GM03348 (cell line): ENCODE data around the gene ASB13.

Experiments
- DNase-seq: peaks from one replicate; pipeline ENCODE4 v3.0.0; 2012; ENCODE audit warnings: low spot score

The ASB13 gene

DNA sequence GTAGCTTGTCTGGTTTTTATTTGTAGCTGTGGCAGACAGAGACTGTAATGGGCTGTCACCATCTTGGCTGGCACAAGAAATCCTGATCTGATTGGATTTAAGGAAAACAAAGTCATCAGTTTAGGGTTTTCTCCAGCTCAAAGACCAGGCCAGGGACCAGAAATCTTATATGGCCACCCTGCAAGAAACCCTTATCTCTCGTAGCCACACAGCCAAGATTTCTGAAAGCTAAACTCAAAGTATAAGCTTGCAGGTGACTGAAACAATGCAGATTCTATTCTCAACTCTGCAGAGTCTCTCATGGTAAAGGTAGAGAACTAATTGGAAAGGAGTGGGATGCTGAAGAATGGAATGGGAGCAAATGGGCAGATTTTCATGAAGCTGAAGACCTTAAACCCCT is 3.2 kb upstream of the ASB13 start:
- DNase-seq, result no peak

DNA sequence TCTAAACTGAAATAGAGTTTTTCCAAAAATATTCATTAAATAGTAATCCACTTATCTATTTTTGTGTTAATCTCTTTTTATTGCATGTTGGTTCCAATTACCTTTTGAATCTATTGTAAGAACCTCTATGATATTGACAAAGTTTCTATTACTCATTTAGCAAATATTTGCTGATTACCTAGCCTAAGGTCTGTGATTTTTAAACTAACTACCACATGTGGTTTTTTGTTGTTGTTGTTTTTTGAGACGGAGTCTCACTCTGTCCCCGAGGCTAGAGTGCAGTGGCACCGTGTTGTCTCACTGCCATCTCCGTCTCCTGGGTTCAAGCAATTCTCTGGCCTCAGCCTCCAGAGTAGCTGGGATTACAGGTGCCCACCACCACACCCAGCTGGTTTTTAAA is 2.0 kb upstream of the ASB13 start:
- DNase-seq, result no peak

DNA sequence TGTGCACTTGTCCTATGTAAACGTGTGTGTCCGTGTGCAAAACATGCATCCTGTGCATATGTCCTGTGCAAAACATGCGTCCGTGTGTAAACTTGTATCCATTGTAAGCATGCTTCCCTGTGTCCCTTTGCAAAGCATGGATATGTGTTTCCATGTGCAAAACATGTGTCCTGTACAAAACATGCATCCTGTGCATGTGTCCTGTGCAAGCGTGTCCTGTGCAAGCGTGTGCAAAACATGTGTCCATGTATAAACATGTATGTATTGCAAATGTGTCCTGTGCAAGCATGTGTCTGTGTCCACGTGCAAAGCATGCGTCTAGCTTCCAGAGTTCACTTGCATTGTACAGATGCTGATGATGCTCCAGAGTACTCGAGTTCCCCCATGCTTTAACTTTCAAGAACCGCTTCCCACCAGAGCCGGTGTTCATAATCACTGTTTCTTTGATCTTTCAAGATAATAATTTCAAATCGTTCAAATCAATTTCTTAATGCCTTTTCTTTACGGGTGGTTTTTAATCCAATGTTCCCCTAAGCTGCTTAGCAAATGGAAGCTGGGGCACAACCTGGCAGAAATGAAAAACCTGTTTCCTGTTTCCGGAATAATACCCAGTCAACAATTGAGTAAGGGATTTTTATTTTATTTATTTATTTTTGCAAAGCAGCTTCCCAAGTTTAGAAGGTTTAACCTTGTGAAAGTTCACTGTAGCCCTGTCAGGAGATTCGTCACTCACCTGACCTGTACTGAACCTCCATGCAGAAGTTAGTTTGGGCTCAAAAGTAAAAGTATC is 641 bp upstream of the ASB13 start:
- DNase-seq, result no peak

DNA sequence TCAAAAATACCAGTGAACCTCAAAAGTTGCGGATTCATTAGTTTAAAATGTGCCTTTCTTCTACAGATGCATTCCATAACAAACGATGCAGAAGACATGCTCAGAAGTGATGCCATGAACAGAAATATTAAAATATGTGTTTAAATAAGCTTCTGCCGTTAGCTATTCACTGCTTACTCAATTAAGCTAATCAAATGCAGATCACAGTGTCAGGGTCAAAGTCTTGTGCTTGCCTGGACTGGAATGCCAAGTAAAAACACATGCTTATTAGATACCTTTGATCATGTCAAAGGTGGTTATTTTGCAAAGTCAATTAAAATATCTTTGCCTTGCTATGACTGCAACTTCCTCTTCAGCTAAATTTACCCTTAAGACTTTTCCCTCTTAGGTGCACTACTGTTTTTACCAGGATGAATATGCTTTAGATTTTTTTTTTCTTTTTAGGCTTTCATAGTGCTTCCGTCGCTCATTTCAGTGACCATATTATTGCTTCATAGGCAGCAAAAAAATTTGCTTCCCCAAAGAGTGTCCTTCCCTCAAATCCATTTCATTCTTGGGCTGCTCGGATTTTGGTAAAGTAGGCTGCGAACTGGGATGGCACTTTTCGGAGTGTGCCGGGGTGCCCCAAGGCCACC is 905 bp downstream of the ASB13 start:
- DNase-seq, result peak; percentile 27

DNA sequence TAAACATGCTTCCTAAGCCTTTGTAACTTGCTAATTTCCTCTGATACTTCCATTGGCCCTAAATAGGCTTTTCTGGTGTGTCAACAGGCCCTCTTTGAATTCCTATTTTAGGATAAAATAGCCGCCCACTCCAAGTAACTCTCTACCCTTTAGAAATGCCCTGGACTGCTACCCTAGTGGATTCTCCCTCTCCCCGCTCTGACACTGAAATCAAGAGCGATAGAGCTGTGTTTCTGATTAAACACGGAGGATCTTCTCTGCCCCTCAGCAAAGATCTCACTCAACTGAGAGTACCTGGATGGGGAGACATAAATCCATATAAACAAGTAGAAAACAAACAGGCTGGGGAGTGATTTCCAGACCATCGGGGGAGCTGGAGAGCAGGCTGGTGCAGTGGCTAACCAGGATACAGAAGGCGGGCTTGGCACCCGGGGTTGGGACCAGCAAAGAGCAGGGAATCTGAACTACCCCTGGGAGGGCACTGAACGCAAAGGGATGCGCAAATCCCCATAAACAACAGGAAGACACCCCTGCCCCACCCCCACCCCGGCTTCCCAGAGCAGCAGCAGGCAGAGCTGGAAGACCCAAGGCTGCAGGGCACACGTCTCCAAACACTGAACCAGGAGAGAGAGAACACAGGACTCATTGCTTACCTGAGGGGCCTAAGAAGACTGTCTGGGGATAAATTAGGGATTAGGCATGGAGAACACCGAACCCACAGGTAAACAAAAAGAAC is 2.5 kb downstream of the ASB13 start:
- DNase-seq, result no peak

DNA sequence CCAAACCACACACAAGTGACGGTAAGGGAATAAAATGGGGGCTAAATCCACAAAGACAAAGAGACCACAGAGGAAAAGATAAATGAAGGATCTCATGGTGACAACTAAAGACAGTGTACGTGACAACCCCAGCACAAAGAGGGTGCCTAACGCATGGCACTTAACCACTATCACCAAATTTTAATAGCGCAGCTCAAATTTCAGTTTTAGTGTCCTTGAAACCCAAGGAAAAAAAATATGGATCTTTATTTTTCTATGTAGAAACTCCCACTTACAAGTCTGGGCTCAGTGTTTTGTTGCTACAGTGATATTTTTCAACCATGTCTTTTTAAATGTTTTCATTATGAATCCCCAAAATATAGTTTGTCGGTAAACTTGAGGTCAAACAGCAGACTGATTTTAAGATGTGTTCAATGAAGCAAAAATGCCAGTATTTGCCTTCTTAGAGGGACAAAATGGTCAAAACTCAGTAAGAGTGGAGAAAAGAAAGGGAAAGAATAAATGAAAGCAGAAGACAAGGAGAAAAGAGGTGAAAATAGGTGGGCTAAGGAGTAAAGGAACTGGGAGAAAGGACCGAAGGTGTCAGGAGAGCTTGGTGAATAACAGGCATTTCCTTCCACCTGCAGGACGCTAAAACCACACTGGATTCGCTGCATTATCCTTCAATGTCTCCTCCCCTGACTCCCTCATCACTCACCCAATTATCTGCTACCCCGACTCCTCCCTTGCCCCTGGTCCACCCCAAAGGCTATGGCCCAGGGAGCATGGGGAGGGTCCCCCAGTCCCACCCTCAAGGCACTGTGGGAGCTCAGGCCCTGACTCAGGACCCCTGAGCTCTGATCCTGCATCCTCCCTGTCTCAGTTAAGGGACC is 3.5 kb downstream of the ASB13 start:
- DNase-seq, result no peak

DNA sequence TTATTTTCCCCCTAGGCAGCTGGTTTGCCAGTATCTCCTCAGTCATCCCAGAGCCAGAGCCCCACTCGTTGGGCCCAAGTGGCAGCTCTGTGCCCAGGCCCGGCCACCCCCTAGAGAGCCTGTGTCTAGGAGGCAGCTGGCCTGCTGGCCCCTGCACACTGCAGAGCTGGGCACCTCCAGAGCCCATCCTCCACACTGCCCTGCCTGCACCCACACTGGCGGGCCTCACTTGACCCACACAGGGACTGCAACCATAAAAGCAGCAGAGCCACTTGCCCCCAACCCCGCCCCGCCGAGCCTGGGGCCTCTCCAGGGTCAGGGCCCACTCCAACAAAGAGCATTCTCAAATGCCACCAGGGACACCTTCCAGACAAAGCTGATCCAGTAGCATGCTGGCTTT is 5.4 kb downstream of the ASB13 start:
- no peak for DNase-seq

DNA sequence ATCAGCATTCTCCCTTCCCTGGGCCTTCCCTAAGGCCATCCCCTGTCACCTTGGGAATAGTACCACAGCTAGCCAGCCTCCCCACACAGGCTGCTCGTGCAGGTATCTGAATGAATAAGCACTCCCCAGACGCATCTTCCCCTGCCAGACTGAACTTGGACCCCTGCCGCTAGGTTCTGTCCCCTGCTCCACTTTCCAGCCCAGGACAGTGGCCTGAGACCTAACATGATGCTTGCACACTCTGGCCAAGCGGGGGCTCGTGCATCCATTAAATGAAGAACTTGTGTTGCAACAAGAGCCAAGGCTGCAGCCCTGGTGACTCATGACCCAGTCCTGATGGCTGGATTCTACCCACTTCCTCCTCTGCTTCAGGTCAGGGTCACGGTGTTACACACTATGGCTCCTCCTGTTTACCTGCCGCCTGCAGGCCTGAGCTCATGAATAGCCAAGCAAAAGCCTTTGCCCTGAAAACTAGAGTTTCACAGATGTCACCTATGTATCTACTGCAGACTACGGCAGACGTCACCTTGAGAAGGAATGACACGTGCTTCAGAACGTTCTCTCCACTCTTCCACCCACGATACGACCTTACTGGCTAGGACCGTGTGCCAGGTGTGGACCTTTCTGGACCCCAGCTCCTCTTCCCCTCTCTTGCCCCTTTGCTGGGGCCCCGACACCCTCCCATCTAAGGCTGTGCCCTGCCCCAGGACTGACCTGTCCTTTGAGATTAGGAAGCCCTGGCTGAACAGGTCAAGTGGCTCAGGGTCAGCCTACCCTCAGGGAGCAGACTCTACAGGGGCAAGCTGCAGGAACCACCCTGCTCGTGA is 6.5 kb downstream of the ASB13 start:
- DNase-seq, result peak; percentile 78

DNA sequence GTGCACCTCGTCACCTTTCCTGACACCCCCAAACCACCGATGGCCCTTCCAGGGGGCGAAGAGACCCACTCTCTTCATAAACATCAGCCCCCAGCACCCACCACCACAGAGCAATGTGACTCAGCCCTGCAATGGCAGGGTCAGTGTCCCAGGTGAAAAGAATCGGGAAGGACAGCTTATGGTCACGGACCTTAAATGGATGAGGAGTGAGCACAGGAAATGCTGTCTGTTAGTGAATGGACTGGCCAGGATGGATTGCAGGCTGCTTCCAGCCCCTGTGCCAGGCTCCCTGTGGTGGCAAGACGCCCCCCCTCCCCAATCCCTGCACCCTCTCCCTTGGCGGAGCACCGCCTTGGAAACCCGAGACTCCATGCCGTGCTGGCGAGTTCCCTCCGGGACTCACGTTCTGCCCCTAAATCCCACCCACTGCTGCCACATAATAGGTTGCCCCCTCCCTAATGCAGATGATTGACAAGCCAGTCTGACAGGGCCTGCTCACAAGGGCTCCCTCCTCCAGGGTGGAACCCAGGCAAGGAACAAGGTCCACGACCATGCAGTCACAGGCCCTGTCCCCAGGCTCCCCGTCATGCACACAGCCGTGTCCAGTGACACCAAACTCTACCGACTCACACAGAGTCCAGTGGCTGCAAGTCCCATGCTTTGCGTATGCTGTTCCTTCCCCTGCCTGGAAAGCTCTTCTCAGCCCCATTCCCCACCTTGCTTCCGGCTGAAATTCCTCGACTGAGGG is 7.3 kb downstream of the ASB13 start:
- DNase-seq, result no peak

DNA sequence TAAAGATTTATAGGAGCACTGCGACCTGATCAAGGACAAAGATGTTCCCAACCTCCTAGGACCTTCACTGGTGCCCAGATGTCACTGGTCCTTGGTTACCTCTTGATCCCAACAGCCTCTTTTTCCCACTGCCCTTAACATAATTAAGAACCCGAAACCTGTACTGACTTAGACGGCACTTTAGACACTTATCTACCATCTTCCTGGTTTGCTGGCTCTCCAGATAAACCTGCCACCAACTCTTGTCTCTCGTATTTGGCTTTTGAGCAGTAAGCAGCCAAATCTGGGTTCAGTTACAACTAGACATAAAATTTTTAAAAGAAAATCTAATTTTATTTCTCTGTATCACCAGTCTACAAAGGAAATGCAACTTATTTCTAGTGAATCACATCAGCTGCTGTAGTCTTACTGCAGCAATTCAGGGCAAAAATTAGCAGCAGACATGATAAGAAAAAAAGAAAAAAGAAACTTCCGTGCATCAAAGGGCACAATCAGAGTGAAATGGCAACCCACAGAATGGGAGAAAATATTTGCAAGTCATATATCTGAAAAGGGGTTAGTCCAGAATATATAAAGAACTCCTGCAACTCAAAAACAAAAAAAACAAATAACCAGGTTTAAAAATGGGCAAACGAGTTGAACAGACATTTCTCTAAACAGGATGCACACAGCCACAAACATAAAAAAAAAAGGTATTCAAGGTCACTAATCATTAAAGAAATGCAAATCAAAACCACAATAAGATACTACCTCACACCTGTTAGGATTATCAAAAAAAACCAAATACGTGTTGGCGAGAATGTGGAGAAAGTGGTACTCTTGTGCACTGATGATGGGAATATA is 9.4 kb downstream of the ASB13 start:
- no peak for DNase-seq

DNA sequence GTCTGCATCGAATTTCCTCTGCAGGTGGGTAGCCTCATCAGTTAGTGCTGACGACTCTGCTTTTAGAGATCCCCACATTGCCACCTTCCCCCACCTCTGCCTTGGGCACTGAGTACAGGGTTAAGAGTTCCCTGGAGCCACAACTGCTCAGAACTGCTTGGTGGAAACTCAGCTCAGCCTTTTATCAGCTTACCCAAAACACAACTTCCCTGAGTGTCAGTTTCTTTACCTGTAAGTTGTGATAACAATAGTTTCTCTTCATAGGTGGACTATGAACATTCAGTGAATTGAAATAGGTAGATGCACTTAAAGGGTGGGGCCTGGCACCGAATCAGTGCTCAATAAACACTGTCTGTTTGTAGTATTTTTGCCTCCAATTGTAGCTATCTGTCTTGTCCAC is 11.3 kb downstream of the ASB13 start:
- no peak for DNase-seq

DNA sequence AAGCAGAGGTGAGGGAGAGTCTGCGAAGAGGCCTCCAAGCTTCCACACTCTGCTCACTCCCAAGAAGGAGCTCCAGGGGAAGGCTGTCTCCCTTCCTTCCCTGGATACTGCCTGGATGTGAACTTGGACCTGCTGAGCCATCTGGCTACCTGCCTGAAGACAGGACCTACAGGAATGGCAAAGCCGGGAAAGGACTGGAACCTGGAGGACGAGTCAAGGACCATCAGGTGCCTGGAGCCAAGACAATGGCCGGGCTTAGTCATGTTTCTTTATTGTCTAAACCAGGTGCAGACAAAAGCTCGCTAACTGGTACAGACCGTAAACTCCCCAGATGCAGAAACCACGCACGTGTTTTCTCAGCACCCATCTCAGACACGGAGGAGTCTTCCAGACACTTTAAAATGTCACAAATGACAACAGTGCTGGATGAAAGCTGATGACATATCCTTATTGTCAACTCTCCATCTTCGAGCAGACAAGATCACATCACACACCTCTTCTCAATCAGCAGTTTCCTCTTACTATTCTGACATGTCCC is 12.1 kb downstream of the ASB13 start:
- no peak for DNase-seq

DNA sequence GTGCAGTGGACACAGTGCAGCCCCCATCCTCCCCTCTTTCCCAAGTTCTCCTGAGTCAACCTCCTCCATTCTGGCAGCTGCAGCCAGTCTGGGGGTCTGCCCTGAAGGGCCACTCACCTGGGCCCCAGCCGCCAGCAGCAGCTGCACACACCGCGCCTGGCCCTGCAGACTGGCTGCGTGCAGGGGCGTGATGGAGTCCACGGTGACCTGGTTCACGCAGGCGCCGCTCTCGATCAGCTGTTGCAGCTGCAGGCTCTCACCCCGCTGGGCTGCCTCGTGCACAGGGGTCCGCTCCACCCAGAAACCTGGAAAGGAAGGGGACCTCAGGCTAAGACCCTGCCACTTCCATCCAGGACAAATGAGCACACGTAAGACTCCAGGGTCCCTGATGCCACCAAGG is 13.6 kb downstream of the ASB13 start:
- DNase-seq, result no peak

DNA sequence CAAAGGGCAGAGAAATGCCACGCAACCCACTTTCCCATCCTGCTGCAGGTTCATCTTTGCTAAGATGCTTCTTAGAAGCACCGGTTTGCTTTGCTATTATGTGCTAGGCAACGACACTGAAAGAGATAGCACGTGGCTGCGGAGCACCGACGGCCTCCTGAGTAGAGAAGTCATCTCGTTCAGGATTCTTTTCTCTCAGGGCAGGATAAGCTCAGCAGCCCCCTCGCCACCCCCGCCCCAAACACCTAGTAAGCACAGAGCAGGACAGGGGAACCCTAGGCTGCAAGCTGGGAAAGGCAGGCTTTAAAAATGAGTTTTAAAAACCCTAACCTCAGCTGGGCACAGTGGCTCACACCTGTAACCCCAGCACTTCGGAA is 15.0 kb downstream of the ASB13 start:
- DNase-seq, result no peak

DNA sequence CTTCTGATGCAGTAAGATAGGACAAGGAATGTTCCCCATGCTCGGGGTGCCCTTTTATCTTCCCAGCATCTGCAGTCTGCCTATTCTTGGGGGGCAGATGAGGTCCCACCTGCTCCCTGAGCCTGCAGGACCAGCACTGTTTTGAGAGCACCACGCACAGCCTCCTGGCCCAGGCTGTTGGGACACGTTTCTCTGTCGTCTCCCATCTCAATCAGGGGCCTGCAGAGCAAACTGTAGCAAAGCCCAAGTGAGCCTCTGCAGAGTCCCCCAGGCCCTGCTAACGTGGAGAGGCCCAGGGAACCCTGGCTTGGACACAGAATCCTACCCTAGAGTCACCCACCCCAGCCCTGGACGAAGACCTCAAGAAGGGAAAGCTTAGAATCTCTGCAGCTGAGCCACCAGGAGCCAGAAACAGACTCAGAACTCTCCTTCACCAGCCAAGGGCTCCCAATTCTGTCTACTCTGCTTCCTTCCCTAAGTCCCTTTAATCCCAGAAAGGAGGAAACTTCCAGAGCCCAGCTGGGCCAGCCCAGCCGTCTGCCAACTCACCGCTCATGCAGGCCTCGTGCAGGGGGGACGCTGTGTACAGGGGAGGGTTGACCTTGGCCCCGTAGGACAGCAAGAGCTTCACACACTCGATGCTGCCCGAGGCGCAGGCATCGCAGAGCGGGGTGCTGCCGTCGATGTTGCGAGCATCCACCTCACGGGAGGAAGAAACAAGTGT is 15.6 kb downstream of the ASB13 start:
- no peak for DNase-seq

DNA sequence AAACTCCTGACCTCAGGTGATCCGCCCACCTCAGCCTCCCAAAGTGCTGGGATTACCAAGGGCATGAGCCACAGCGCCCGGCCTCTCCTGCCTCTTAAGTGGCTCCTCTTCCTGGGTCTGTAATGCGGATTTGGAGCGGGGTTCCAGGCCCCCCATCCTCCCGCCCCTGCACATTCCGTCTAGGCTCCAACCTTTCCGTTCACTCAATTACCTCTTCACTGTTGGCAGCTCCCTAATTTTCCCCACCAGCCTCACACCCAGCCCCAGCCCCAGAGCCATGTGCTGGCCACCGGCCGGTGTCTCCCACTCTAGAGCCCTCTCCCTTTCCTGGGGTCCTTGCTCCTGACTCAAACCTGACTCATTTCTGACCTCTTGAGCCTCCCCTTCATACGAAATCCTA is 16.6 kb downstream of the ASB13 start:
- no peak for DNase-seq

DNA sequence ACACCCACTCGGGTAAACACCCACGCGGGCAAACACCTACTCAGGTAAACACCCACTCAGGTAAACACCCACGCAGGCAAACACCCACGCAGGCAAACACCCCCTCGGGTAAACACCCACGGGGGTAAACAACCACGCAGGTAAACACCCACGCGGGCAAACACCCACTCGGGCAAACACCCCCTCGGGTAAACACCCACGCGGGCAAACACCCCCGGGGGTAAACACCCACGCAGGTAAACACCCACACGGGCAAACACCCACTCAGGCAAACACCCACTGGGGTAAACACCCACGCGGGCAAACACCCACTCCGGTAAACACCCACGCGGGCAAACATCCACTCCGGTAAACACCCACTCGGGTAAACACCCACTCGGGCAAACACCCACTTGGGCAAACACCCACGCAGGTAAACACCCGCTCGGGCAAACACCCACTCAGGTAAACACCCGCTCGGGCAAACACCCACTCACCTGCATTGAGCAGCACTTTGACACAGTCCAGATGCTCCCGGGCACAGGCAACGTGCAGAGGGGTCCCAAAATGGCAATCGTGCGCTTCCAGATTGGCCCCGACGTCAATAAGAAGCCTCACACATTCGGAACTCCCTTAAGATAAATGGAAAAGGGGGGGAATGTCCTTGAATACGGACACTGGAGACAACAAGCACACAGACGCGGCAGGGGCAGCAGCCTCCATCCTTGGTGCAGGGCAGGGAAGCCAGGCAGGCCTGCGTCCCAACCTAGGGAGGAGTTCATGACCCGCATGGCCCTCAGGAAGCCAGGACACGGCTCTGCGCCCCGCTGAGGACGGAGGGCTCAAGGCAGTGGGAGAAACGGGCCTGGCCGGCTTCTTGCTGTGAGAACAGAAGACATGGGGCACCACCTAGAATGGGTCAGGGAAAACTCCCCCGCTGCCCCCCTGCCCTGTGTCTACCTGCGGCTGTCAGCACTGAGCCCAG is 17.6 kb downstream of the ASB13 start:
- no peak for DNase-seq
